IMR-90 (cell line): ENCODE data around the gene PKP4. TPM values are rescaled to one million over a fixed set of nuclear protein-coding genes. Genes with fewer than 3 reads are reported as not detected.

Experiments used
- ATAC-seq: fragments of 200-7000 bp; cut with Tn5 transposase; 2 replicates; pipeline ENCODE4 v1.9.1; 2020; ENCODE audit warnings: low read depth, mild to moderate bottlenecking, moderate library complexity
- BruUV-seq: library from RNA; stranded (reverse); fragments of 400-500 nt; replicated peaks from 2 replicates; lab custom pipeline; 2021; lab: Mats Ljungman, UMichigan
- CTCF ChIA-PET: fragments of 300-600 bp; formaldehyde crosslinking; extraction: SDS; loops from one replicate; lab custom pipeline; 2021; ENCODE audit warnings: antibody characterized with exemption; lab: Yijun Ruan, JAX
- POLR2A ChIA-PET: fragments of 300-600 bp; sonication (Branson Sonifier 250); formaldehyde crosslinking; loops from one replicate; lab custom pipeline; 2022; ENCODE audit warnings: antibody characterized with exemption; ENCODE audit not compliant: unreplicated experiment; lab: Charles Lee
- DNase-seq: peaks from one replicate; pipeline ENCODE4 v3.0.0; 2013
- H2AFZ ChIP-seq: replicated peaks from 2 replicates; pipeline ENCODE3; 2013; ENCODE audit warnings: low read length, mild to moderate bottlenecking; ENCODE audit not compliant: poor library complexity
- H2AK5ac ChIP-seq: 2 replicates; pipeline ENCODE4 v1.6.1; 2013; ENCODE audit warnings: low read depth, low read length, inconsistent platforms
- H2AK9ac ChIP-seq: replicated peaks from 2 replicates; pipeline ENCODE3; 2013; ENCODE audit warnings: mild to moderate bottlenecking, low read depth, low read length, moderate library complexity; ENCODE audit not compliant: poor library complexity
- H2BK120ac ChIP-seq: 2 replicates; pipeline ENCODE4 v1.6.1; 2013; ENCODE audit warnings: low read depth, low read length, inconsistent platforms
- H2BK15ac ChIP-seq: 3 replicates; pipeline ENCODE4 v1.6.1; 2013; ENCODE audit warnings: low read depth, low read length, inconsistent platforms
- H2BK20ac ChIP-seq: 2 replicates; pipeline ENCODE4 v1.6.1; 2013; ENCODE audit warnings: low read depth, mild to moderate bottlenecking, inconsistent platforms, low read length, moderate library complexity
- H2BK5ac ChIP-seq: 2 replicates; pipeline ENCODE4 v1.6.1; 2013; ENCODE audit warnings: mild to moderate bottlenecking, low read depth, low read length, inconsistent platforms; ENCODE audit not compliant: poor library complexity, severe bottlenecking
- H3K14ac ChIP-seq: replicated peaks from 2 replicates; pipeline ENCODE4 v1.6.1; 2013; ENCODE audit warnings: low read depth, low read length, inconsistent platforms
- H3K18ac ChIP-seq: 2 replicates; pipeline ENCODE4 v1.6.1; 2013; ENCODE audit warnings: low read depth, low read length, control low read depth
- H3K23ac ChIP-seq: 2 replicates; pipeline ENCODE4 v1.6.1; 2013; ENCODE audit warnings: low read depth, low read length, inconsistent platforms
- H3K27ac ChIP-seq: 2 replicates; pipeline ENCODE4 v1.5.1; 2013; ENCODE audit warnings: mild to moderate bottlenecking, control low read depth, low read length; ENCODE audit not compliant: insufficient read depth
- H3K27me3 ChIP-seq: 2 replicates; pipeline ENCODE4 v1.6.1; 2013; ENCODE audit warnings: low read length; ENCODE audit not compliant: control insufficient read depth, insufficient read depth
- H3K36me3 ChIP-seq: 2 replicates; pipeline ENCODE4 v1.6.1; 2013; ENCODE audit warnings: low read length, mixed read lengths; ENCODE audit not compliant: control insufficient read depth, insufficient read depth
- H3K4ac ChIP-seq: 2 replicates; pipeline ENCODE4 v1.6.1; 2013; ENCODE audit warnings: low read depth, low read length, inconsistent platforms
- H3K4me1 ChIP-seq: 2 replicates; pipeline ENCODE4 v1.6.1; 2013; ENCODE audit warnings: low read length, mixed read lengths; ENCODE audit not compliant: control insufficient read depth, insufficient read depth
- H3K4me2 ChIP-seq: 2 replicates; pipeline ENCODE4 v1.6.1; 2013; ENCODE audit warnings: low read depth, mild to moderate bottlenecking, control low read depth, low read length, moderate library complexity
- H3K4me3 ChIP-seq: 2 replicates; pipeline ENCODE4 v1.5.1; 2013; ENCODE audit warnings: low read depth, mild to moderate bottlenecking, control low read depth, low read length, moderate library complexity; ENCODE audit not compliant: insufficient read depth
- H3K56ac ChIP-seq: 2 replicates; pipeline ENCODE4 v1.6.1; 2013; ENCODE audit warnings: low read length, inconsistent platforms; ENCODE audit not compliant: insufficient read depth; ENCODE audit errors: extremely low read depth
- H3K79me1 ChIP-seq, 2 experiments: 2 replicates each; pipeline ENCODE4 v1.6.1; 2013; ENCODE audit warnings: low read length in 2 of 2, inconsistent platforms in 1 of 2, low read depth in 1 of 2
- H3K9ac ChIP-seq: 2 replicates; pipeline ENCODE4 v1.6.1; 2013; ENCODE audit warnings: low read depth, low read length, control low read depth
- H3K9me1 ChIP-seq: 2 replicates; pipeline ENCODE4 v1.6.1; 2013; ENCODE audit warnings: low read length, inconsistent platforms; ENCODE audit not compliant: insufficient read depth
- H3K9me3 ChIP-seq: 2 replicates; pipeline ENCODE4 v1.6.1; 2013; ENCODE audit warnings: low read length; ENCODE audit not compliant: control insufficient read depth, insufficient read depth
- H4K20me1 ChIP-seq: 2 replicates; pipeline ENCODE4 v1.6.1; 2013; ENCODE audit warnings: low read length, inconsistent platforms; ENCODE audit not compliant: insufficient read depth
- H4K5ac ChIP-seq: 2 replicates; pipeline ENCODE4 v1.6.1; 2013; ENCODE audit warnings: mild to moderate bottlenecking, low read depth, low read length, control low read depth
- H4K8ac ChIP-seq, 2 experiments: 2 replicates each; pipeline ENCODE4 v1.6.1; 2013; ENCODE audit warnings: low read depth in 2 of 2, low read length in 2 of 2, control low read depth in 1 of 2, inconsistent platforms in 1 of 2
- H4K91ac ChIP-seq: 2 replicates; pipeline ENCODE4 v1.6.1; 2013; ENCODE audit warnings: low read depth, low read length, inconsistent platforms; ENCODE audit not compliant: insufficient read depth
- BHLHE40 ChIP-seq: fragments of 150-350 bp; IDR thresholded peaks from 2 replicates; pipeline ENCODE4 v1.6.1; 2016; ENCODE audit warnings: mild to moderate bottlenecking, low read depth, low read length
- CEBPB ChIP-seq: IDR thresholded peaks from 2 replicates; pipeline ENCODE4 v1.6.1; 2012; ENCODE audit warnings: low read depth, low read length, improper control_type of control experiment
- CHD1 ChIP-seq: IDR thresholded peaks from 2 replicates; pipeline ENCODE4 v1.6.1; 2012; ENCODE audit warnings: low read depth, low read length, improper control_type of control experiment
- CTCF ChIP-seq: conservative IDR thresholded peaks from 2 replicates; pipeline ENCODE4 v1.5.1; 2012; ENCODE audit warnings: mild to moderate bottlenecking, low read depth, low read length, improper control_type of control experiment
- FOS ChIP-seq: fragments of 150-350 bp; IDR thresholded peaks from 2 replicates; pipeline ENCODE4 v1.6.1; 2016; ENCODE audit warnings: low read depth, low read length
- MAFK ChIP-seq: IDR thresholded peaks from 2 replicates; pipeline ENCODE4 v1.6.1; 2012; ENCODE audit warnings: low read depth, low read length, improper control_type of control experiment
- MAZ ChIP-seq: IDR thresholded peaks from 2 replicates; pipeline ENCODE4 v1.6.1; 2012; ENCODE audit warnings: low read depth, mild to moderate bottlenecking, low read length, improper control_type of control experiment, moderate library complexity, borderline replicate concordance
- MXI1 ChIP-seq: IDR thresholded peaks from 2 replicates; pipeline ENCODE4 v1.6.1; 2012; ENCODE audit warnings: low read depth, mild to moderate bottlenecking, low read length, moderate library complexity, borderline replicate concordance
- NFE2L2 ChIP-seq: fragments of 150-350 bp; IDR thresholded peaks from 2 replicates; pipeline ENCODE4 v1.6.1; 2016; ENCODE audit warnings: low read depth, mild to moderate bottlenecking, low read length
- POLR2A ChIP-seq: IDR thresholded peaks from 2 replicates; pipeline ENCODE4 v1.6.1; 2012; ENCODE audit warnings: mild to moderate bottlenecking, low read depth, low read length
- RAD21 ChIP-seq: IDR thresholded peaks from 2 replicates; pipeline ENCODE4 v1.6.1; 2012; ENCODE audit warnings: low read length, improper control_type of control experiment
- RCOR1 ChIP-seq: IDR thresholded peaks from 2 replicates; pipeline ENCODE4 v1.6.1; 2012; ENCODE audit warnings: mild to moderate bottlenecking, low read length, improper control_type of control experiment; ENCODE audit not compliant: insufficient replicate concordance
- RFX5 ChIP-seq: IDR thresholded peaks from 2 replicates; pipeline ENCODE4 v1.8.0; 2012; ENCODE audit warnings: low read depth, mild to moderate bottlenecking, low read length, moderate library complexity
- SMC3 ChIP-seq: fragments of 150-350 bp; IDR thresholded peaks from 2 replicates; pipeline ENCODE4 v1.6.1; 2016; ENCODE audit warnings: low read depth, mild to moderate bottlenecking, antibody characterized with exemption, low read length, moderate library complexity
- USF2 ChIP-seq: fragments of 150-350 bp; IDR thresholded peaks from 2 replicates; pipeline ENCODE4 v1.6.1; 2017; ENCODE audit warnings: mild to moderate bottlenecking, antibody characterized with exemption, low read length, low read depth
- WGBS, 2 experiments: methylation state at CpG; one replicate each; pipeline versions ENCODE4 v1.1.5 to v1.1.7; 2013; ENCODE audit warnings: missing lambda C conversion rate in 2 of 2; ENCODE audit not compliant: insufficient read length in 1 of 2; ENCODE audit errors: extremely low coverage in 2 of 2; 5-methylcytosine and 5-hydroxymethylcytosine counted together
- dilution Hi-C: fragments of 300-500 bp; cut with HindIII; formaldehyde crosslinking; loops from one replicate; pipeline ENCODE4 v1.14.3; 2018; ENCODE audit warnings: low sequenced_read_pairs; ENCODE audit not compliant: unreplicated experiment
- in situ Hi-C: fragments of 300-500 bp; cut with MboI; formaldehyde crosslinking; loops from 3 replicates; pipeline ENCODE4 v1.14.3; 2019; ENCODE audit warnings: low sequenced_read_pairs, inconsistent platforms, mixed read lengths
- intact Hi-C: fragments of 100-400 bp; cut with micrococcal nuclease; formaldehyde crosslinking; loops from 2 replicates; pipeline ENCODE4 v1.10.0; 2022
- polyA plus RNA-seq, 3 experiments: library from polyadenylated mRNA; depleted of rRNA; stranded (reverse); fragments of >200 nt; gene quantifications; 2 replicates each; pipeline ENCODE4 v1.2.3, GENCODE V29; 2012; ENCODE audit warnings: low replicate concordance in 1 of 3
- total RNA-seq: library from RNA; depleted of rRNA; stranded (reverse); fragments of >200 nt; gene quantifications from 2 replicates; pipeline ENCODE4 v1.2.3, GENCODE V29; 2012

PKP4 gene
- total and polyA plus RNA-seq, 2 of the 4 experiments (the other 2 are of a cell fraction) = 20.1 to 37.8 TPM

GRCh38 chr2:158723181-158723838, 266.6 kb downstream of the PKP4 start:
- Histone ChIP-seq H3K4me1 (peaks cover 2% of the 10 kb centered on the region; the same call in 1 of the 2 replicates), H2BK120ac (no peak overlapping the region), H3K27ac (no peak overlapping the region), H2BK5ac (no peak overlapping the region), H4K8ac (no peak overlapping the region), H4K20me1 (no peaks in the 10 kb centered on the region), H3K14ac (0 out of 2 replicates have a peak overlapping the region, but pooled peaks have one; percentile 27), H3K4me2 (no peak overlapping the region), H3K9me3 (no peaks in the 10 kb centered on the region), H3K9me1 (peaks cover 3% of the 10 kb centered on the region; the same call in 1 of the 2 replicates), H3K4ac (no peak overlapping the region), H2AFZ (peak overlapping the region; percentile 47), H3K56ac (no peak overlapping the region), H3K9ac (no peak overlapping the region), H3K18ac (no peak overlapping the region), H2BK20ac (no peak overlapping the region), H2AK5ac (no peak overlapping the region), H3K79me1 (no peaks in the 10 kb centered on the region), H2BK15ac (no peak overlapping the region), H3K4me3 (no peak overlapping the region), H3K23ac (no peak overlapping the region), H3K36me3 (no peaks in the 10 kb centered on the region), H4K91ac (no peak overlapping the region), H2AK9ac (no peak overlapping the region), H3K27me3 (peaks cover 2% of the 10 kb centered on the region; the same call in 1 of the 2 replicates), H4K5ac (no peak overlapping the region)
- WGBS, 2 experiments = 60% methylated on average over 3 of the region's 8 CpGs; no CpG with 5 or more reads in 1 of the 2 experiments
- CTCF ChIA-PET = interaction anchor here (0.5 to 1.4 kb wide), 4 partner anchors 23 to 262 kb away, joined by 3 to 8 read pairs (median 4); no protein-coding TSS in a partner anchor
- DNase-seq (no peak), ATAC-seq (no peak)
- in situ Hi-C loops = no loop called here
- intact Hi-C loops = no loop called here
- TF ChIP-seq USF2 (no peak), RAD21 (no peak), CEBPB (no peak), MXI1 (no peak), SMC3 (no peak), MAFK (no peak), RFX5 (no peak), POLR2A (no peak), FOS (no peak), CHD1 (no peak), NFE2L2 (no peak), BHLHE40 (no peak), CTCF (no peak), MAZ (no peak), RCOR1 (no peak)
- POLR2A ChIA-PET = no interaction called here
- no TSS peak for BruUV-seq
- dilution Hi-C loops = no loop called here
